GM19463 (cell line): ENCODE results near the gene SRPRB.
"Not testable (repeated sequence)": the region's sequence is repeated elsewhere in the genome, so short reads cannot be mapped to it uniquely, and the experiment has no call there.

Experiments used
- ATAC-seq: cut with Tn5 transposase; IDR thresholded peaks from one replicate; pipeline ENCODE4 v1.9.1; 2021; ENCODE audit warnings: mild to moderate bottlenecking, moderate library complexity; ENCODE audit not compliant: unreplicated experiment

SRPRB gene

DNA sequence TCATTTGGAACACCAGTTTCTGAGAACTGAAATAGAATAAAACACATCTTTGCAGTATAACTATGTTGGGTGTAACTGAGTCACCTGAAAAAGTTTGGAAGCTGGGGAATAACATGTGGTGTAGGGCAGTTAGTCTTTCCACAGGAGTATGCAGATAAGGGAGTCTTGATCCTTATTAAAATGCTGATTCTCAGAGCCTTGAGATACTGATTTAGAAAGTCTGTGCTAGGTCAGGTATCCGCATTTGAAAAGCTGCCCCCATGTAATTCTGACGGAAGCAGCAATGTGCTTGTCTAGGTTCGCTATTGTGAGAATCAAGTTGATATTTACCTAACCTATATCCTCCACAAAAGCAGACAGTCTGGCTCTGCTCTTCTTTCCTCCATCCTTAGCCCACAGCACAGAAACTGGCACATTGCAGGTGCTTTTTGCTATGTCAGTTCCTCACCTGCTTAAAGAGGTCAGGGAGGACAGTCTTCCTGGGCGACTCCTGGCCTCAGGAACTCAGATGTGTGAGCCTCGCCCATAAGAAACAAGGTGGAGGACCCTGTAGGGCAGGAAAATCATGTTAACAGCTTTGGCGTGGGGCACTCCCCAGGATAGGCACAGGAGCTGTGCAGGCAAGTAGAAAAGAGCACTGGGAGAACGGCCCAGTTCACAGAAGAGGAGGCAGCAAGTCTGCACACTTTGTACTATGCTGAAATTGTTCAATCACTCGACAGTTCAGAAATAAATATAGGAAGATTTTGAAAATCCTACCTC, 27.6 kb upstream of the SRPRB start:
- no peak for ATAC-seq

DNA sequence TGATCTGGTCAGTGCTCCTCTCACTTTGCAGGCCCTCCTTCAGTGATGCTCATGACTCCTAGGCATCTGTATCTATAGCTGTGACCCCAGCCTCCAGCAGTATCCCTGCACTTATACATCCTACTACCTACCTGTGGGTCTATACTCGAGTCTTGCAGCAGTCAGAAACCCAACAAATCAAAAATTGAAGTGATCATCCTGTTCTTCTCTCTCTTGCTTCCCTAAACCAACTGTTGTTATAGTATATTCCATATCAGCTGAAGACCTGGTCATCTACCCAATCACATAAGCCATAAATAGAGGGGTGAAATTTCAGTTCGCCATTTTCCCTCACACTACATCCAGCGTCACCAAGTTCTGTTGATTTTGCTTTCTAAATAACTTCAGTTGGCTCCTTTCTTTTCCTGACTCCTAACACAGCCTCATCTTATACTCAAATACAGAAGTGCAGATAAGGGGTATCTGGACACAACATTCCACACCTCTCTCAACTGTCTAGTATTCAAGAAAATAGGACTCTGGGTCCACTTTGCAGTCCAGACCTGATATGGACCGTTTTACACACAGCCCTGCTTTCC, 25.9 kb upstream of the SRPRB start:
- ATAC-seq: no peak

DNA sequence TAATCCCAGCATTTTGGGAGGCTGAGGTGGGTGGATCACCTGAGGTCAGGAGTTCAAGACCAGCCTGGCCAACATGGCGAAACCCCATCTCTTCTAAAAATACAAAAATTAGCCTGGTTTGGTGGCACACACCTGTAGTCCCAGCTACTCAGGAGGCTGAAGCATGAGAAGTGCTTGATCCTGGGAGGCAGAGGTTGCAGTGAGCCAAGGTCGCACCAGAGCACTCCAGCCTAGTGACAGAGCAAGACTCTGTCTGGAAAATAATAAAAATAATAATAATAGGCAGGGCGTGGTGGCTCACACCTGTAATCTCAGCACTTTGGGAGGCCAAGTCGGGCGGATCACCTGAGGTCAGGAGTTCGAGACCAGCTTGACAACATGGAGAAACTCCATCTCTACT, 24.9 kb upstream of the SRPRB start:
- not testable (repeated sequence) for ATAC-seq

DNA sequence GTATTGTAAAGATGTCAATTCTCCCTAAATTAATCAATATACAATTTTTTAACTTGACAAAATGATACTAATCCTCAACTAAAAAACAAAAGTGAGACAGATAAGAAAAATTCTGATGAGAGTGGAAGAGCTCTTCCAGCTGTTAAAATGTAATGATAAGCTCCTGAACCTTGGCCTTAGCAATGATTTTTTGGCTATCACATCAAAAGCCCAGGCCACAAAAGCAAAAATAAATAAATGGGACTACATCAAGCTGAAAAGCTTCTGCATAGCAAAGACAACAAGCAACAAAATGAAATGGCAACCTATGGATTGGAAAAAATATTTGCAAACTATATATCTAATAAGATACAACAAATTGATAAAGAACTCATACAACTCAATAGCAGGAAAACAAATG, 24.0 kb upstream of the SRPRB start:
- no peak for ATAC-seq

DNA sequence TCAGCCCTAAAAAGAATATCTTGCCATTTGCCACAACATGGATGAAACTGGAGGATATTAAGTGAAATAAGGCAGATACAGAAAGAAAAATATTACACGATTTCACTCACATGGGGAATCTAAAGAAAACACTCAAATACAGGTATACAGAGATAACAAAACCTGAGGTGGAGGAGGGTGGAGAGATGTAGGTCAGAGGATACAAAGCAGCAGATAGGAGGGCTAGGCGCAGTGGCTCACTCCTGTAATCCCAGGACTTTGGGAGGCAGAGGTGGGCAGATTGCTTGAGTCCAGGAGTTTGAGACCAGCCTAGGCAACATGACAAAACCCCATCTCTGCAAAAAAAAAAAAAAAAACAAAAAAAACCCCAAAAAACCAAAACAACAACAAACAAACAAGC, 23.2 kb upstream of the SRPRB start:
- no peak for ATAC-seq

DNA sequence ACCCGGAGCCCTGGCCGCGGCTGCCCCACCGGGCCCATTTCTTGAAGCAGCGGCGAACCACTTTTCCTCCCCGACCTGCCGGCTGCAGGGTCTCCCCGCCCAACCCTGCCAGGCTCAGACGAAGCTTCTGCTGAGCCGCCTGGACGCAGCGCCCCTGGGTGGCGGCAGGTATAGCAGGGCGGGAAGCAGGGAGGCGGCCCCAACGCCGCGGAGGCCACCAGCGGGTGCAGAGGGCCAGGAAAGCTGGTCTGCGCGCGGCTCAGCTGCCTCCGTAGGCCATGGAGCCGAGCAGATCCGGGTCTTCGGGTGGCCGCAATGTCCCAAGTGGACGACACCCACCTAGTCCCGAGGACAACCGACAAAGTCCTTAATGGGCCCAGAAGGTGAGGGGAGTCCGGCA, 21.9 kb upstream of the SRPRB start:
- ATAC-seq: no peak

DNA sequence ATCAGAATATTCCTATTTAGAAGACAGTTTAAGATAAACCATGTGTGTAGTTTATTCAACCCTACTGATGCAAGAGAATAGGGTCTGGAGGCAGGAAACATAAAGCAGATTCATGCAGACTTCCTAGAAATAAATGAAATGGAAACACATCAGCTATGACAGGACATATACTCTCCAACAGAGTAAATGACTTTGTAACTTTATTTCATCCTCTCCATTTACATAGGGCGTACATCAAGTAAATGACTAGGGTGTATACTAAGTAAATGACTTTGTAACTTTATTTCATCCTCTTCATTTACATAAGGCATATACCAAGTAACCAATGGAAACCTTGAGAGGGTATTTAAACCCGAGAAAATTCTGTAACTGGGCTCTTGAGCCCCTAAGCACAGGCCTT, 17.6 kb upstream of the SRPRB start:
- ATAC-seq: no peak

DNA sequence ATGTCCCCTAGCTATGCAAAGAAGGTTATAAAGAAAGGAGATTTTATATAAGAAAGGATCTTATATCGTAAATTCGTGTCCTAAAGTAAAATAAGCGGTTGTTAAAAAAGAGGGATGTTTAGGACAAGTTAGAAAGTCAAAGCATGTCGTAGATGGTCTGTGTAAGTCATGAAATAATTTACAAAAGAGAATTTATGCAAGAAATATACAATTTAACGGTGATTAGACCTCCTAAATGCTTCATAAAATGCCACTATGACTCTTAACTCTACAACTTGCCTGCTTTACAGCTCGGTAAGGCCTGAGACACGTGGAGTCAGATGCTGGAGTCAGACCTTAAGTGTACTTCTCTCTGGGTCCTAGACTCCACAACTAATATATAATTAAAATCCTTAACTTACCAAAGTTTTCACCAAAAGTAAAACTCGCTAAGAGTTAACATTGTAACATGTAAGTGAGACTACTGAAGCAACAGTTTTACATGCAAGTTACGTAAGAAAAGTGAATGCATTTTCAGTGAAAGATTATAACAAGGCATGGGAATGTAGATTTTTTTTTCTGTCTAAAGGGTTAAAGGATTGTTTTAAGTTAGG, 13.3 kb upstream of the SRPRB start:
- ATAC-seq: no peak

DNA sequence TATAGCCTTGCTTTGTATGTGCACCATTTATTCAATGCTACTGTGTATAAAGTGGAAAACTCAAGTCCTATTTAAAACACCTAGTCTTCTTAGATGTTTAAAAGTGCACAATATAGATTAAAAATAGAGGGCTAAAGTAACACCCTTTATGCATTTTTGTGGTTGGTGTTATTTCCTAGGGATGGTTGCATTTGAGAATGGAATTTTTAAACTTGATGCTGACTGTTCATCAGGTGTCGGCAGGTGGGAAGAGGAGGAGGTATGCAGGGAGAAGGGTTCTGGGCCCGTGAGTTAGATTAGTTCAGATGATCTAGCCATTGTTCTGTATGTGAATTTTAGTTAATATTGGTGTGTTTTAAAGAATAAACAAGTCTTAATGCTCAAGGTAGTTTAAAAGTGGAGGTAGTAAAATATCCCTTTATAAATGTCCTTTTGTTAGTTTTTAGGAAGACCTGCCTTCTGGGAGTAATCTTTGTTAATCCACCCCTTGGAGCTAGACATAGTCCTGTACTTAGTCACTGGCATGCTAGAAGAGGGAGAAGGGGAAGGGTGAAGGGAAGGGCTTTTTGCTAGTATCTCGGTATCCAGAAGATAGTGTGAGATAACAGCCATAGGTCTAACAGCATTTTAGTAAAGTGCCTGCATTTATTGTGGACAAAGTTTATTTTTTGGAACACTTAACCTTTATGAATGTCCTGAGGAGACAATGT, 8.1 kb upstream of the SRPRB start:
- ATAC-seq: no peak

DNA sequence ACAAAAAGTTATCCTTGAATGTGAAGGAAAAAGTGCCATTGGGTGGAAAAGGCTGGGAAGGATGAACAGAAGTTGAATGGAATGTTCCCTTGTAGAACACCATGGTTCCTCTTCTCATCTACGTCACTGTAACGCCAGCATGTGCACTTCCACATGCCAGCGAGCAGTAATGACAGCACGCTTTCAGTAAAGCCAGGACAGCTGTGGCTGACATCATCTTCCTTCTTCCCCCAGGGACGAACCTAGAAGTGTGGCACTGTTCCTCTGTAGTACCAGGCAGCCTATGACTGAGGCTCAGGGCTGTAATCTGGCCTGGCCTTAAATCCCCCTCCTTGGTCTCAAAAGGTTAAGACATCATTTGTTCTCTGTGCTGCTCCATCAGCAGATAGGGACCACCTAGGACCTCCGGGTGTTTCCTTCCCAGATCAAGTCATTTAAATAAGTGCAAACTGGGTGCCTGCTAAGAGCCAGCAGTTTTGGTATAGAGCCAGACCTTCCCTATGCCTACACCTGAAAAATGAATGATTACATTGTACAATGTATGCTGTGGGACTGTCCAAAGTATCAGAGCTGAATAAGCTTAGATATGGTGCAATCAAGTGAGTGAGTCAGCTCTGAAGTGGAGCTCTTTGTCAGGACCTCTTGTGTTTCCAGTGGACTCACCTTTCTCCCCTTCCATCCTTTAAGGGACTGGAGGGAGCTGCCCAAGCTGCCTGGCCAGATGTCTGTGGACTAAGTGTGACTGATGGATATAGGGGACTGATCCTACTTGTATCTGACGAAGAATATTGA, 5.6 kb upstream of the SRPRB start:
- no peak for ATAC-seq

DNA sequence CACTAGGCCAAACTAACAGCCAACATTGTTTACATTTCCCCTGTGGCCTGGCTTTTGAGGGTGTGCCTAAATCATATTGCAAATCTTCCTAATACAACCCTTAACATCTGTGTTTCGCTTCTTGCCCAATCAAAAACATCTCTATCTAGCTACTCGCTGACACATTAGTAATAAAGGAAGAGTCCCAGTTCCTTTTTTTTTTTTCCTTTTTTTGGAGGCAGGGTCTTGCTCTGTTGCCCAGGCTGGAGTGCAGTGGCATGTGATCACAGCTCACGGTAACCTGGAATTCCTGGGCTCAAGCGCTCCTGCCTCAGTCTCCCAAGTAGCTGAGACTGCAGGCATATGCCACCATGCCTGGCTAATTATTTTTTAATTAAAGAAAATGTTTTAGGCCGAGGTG, 2.1 kb upstream of the SRPRB start:
- ATAC-seq: no peak

DNA sequence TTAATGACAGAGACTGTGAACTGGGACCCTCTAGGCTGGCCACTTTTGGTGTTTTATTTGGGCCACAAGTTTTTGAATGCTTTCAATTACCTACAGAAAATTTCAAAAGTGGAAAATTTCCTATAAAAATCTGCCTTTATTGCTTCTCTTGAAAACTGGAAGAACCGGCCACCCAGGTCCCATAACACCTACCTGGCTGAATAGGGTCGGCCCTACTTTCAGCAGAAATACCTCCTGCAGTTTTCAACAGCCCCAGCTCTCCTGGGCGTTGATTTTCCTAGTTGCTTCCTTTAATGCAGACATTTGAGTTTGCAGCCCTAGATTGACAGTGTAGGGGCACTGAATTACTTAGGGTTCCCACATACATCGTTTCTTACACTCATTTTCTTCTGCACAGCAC, 719 bp upstream of the SRPRB start:
- no peak for ATAC-seq

DNA sequence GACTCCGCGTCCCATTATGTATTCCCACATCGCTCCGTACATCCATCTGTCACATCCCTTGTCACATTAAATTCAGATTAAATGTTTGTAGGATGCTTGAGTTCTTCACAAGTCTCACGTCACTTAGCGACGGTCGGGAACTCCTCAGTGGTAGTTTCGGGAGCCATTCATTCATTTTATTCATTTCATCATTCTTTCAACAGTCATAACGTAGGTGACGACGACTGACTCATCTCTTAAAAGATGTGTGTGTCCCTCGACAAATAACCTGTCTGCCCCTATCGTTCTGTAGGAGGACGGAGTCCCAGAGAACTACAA, 272 bp upstream of the SRPRB start:
- no peak for ATAC-seq

DNA sequence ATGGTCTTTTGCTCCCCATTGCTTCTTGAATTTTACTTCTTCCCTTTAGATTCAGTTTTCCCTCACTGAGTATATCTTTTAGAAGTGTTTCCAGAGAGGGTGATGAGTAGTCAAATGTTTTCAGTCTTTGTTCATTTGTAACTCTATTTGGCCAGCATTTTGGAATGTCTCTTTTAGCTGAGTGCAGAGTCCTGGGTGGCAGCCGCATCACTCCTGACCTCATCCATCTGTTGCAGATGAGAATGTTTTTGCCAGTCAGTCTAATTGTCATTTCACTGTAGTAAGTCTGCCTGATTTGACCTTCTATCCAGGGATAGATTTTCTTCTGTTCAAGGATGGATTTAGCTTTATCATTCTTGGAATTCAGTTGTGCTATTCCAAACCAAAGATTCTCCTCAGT, 7.3 kb downstream of the SRPRB start:
- no peak for ATAC-seq

DNA sequence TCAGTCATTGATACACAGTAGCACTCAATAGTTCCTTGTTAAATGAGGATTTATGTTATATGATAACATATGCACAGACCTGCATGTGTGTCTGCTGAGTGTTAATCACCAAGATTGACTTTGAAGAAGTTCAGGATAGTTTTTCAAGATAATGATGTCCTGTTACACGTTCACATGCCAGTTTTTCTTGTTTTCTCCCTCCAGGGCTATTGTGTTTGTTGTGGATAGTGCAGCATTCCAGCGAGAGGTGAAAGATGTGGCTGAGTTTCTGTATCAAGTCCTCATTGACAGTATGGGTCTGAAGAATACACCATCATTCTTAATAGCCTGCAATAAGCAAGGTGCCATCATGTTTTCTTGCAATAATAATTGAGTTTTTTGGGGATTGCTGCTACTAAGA, 9.8 kb downstream of the SRPRB start:
- no peak for ATAC-seq

DNA sequence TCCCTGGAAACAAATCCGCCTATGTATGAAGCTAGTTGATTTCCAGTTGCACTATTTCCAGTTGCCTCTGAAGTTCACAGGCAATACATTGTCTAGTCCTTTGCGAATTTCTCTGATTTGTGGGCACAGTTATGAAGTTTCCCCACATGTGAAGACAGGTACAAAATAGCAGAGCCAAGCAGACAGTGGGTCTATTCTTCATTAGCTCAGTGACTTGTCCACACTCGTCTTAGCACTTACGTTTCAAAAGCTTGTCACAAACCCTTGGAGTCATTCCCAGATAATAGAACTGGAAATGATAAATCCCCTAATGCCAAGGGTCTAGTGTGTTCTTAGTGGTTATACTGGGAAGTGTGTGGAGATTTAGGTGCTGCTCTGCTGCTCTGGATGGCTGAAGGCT, 14.5 kb downstream of the SRPRB start:
- no peak for ATAC-seq

DNA sequence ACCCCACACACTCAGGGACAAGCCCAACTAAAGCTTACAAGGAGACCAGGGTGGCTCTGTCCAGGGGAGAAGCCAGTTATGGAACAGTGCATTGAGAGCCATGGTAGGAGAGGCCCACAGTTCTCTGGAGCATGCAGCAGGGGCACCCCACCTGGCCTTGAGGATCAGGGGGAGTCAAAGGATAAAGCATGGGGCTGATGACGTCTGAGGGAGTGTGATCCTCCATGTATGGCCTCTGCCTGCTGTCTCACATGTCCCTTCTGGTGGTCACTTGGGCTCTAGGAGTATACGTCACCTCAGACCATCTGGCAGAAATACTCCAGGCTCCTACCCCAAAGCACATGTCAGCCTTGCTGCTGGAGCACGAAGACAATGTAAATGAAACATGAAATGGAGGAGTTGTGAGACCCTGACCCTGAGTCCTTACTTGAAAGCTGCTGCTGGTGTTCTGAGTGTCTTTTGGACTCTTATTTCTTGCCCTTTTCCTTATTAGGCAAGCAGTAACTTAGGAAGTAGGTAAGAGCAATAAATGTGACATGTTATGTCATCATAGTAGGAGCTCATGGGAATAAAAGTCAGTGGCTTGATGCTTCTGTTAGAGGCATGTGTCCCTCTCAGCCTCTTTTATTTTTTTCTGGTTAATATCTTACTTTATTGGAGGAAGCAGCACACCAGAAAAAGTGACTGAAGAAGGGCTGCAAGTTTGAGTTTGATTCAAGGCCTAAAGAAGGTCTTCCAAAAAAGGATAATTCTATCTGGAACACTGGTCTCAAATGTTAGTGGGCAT, 15.5 kb downstream of the SRPRB start:
- ATAC-seq: no peak

DNA sequence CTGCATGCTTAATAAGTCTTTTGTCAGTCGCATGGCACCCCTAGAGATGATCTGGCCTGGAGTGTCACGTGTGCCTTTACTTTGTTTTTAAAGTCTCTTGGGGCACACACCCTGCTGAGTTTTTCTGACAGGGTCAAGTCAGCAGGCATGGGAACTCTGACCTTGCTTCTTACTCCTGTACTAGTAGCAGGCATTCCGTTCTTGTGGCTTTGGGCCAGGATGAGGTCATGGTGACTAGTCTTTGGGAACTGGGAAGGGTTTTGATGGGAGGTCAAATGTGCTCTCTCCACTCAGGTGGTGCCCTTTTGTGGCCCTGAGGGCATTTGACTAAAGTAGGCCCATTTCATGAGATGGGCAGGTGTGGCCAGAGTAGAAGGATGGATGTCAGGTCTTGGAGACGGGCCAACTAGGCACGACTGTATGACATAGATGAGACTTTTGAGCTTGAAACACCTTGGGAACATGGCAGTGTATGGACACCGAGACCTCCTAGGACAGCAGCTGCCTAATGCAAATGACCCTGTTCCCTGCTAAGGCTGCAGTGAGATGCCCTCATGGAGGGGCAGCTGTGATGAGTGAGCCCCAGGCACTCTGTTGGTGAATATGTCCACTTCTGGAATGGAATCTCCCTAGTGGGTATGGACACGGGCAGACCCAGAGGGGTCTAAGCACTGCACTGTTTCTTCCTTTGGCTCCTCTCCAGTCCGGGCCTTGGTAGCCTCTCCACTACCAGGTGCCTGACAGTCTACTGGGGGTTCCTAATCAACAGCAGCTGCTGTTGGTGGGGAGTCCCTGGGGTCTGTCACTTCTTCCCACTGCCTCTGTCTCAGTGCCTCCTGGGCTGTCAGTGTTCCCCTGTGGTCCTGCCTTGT, 16.4 kb downstream of the SRPRB start:
- no peak for ATAC-seq

DNA sequence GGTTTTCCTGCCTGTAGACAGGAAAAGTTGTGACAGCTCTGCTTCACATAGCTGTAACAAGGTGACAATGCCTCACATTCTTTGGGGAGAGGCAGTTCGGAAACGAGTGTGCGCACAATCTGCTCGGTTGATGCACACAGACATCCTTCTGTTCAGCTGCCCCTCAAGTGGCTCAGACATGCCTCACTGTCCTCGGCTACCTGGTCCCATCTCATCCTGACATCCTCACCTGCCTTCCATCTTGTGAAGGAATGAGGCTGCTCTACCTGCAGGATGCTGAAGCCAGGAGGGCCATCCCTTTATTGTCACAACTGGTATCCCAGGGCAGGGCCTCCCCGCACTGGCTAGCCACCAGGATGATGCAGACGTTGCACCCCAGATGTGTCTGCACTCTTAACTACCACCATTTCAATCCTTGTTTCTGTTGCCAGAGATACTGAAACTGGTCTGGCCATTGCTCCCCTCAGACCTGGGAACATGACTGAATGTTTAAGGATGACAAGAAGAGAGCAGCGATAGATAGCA, 19.4 kb downstream of the SRPRB start:
- ATAC-seq: no peak
